ENCODE results near the gene HPSE2. TPM values are rescaled to one million over a fixed set of nuclear protein-coding genes. Genes with fewer than 3 reads are reported as not detected.

Gene HPSE2
- total RNA-seq, 1 donor = not detected

DNA sequence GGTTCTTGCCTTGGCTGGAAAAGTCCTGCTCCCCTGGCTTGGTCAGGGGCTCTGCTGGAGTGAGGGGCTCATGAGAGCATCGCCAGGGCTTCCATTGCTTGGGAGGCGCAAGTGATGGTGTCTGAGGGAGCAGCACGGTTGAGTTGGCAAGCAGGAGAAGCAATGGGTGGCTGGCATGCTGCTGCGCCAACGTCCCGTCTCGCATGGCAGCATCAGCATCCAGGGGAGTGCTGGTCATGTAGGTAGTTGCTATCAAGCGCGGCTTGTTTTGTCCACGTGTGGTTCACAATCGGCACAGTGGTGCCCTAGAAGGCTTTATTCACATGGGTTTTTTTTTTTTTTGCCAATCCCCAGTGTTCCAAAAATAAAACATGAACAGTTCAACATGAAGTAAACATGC is 824.5 kb downstream of the HPSE2 start:
- Histone ChIP-seq H3K27me3 (ENCODE audit: insufficient read depth, low read length) (no peaks in the 10 kb centered on the region), H3K4me3 (ENCODE audit: low read length) (no peak overlapping the region), H3K4me1 (ENCODE audit: insufficient read depth, low read length) (peaks cover 16% of the 10 kb centered on the region), H3K9me3 (ENCODE audit: low read depth, low read length) (no peaks in the 10 kb centered on the region)

DNA sequence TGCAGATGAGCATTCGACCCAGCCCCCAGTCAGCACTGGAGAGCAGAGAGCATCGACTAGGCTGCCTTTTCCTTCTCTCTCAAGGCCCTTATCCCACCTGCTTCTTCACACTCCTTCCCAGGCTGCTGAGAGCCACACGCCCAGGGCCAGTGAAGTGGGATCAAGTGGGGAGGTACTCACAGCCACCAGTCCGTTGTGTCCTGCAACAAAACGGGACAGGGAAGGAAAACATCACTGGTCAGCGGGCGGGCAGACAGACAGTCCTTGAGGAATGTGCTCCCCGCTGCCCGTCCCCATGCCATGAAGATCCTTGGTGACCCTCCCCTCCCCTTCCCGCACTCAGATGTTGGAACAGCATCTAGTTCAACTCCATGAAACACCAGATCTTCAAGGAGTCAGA is 824.9 kb downstream of the HPSE2 start:
- Histone ChIP-seq H3K4me3 (ENCODE audit: low read length) (no peak overlapping the region), H3K9me3 (ENCODE audit: low read depth, low read length) (no peaks in the 10 kb centered on the region), H3K27me3 (ENCODE audit: insufficient read depth, low read length) (no peaks in the 10 kb centered on the region), H3K4me1 (ENCODE audit: insufficient read depth, low read length) (peaks cover 16% of the 10 kb centered on the region)

DNA sequence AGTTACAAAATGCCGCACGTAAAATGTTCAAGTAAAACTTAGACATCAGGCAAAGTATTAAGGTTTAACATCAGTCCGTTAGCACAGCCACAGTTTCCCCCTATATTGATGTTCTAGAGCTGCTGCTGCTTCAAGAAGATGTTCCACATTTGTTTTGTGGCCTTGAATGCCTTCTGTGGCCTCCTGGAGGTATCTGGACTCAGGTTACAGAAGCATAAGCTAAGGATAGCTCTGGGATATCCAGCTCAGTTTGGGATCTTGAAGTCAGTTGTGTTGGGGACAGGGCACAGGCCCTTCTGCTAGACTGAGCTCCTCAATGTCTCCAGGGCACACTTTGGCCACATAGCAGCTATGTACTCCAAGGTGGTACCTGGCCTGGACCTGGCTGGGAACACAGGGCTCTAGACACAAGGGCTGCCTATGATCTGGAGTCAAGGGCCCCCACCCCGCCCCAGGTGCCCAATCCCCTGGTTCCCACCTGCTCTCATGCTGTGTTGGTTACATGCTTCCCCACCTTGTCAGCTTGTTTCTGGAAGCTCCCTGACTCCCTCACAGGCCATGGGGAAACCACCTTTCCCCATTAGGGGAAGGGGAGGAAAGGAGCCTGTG is 825.4 kb downstream of the HPSE2 start:
- Histone ChIP-seq H3K4me3 (ENCODE audit: low read length) (no peak overlapping the region), H3K4me1 (ENCODE audit: insufficient read depth, low read length) (peaks cover 12% of the 10 kb centered on the region), H3K9me3 (ENCODE audit: low read depth, low read length) (no peaks in the 10 kb centered on the region), H3K27me3 (ENCODE audit: insufficient read depth, low read length) (no peaks in the 10 kb centered on the region)

DNA sequence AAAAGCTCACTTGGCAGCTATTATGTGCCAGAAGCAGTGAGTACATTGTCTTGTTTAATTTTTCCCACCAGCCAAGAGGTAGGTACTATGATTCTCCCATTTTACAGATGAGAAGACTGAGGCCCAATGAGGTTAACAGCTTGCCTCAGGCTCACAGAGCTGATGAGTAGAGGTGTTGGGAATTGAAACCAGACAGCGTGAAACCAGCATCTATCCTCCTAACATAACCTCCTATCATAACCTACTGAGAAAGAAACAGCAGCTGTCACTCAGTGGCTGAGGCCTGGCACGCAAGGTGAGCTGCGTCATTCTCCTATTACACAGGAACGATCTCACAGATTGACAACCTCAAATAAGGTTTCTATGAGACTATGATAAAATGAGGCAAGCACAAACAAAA is 826.9 kb downstream of the HPSE2 start:
- no peak overlapping the region for H3K4me3 ChIP-seq (ENCODE audit: low read length)
- no peaks in the 10 kb centered on the region for H3K9me3 ChIP-seq (ENCODE audit: low read depth, low read length)
- no peaks in the 10 kb centered on the region for H3K4me1 ChIP-seq (ENCODE audit: insufficient read depth, low read length)
- H3K27me3 ChIP-seq (ENCODE audit: insufficient read depth, low read length) = no peaks in the 10 kb centered on the region

DNA sequence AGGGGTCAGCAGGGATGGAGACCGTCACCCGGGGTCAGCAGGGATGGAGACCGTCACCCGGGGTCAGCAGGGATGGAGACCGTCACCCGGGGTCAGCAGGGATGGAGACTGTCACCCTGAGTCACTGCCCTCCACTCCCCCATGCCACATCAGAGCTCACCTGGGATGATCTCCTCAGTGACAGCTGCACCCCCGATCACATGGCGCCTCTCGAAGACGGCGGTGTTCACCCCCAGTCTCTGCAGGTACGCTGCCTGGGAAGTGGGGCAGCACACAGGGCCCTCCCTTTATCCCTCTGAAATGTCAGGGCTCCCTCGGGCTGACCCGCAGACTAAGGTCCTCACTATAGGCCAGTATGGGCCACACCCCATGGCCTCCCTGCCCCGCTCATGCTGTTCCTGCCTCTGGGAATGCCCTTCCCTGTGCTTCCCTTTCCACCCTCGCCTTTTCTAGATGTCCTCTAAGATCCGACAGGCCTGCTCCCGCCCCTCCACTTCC is 827.9 kb downstream of the HPSE2 start:
- Histone ChIP-seq H3K4me1 (ENCODE audit: insufficient read depth, low read length) (no peaks in the 10 kb centered on the region), H3K9me3 (ENCODE audit: low read depth, low read length) (no peaks in the 10 kb centered on the region), H3K27me3 (ENCODE audit: insufficient read depth, low read length) (no peaks in the 10 kb centered on the region), H3K4me3 (ENCODE audit: low read length) (no peak overlapping the region)

Other genes starting within 250 kb of the HPSE2 start
- gene CNNM1, start 93.5 kb upstream of the HPSE2 start, total RNA-seq = 0.21 TPM
- 2.5 TPM for gene GOT1, start 194.8 kb upstream of the HPSE2 start, total RNA-seq

Measured in mononuclear cell (primary cell).